GM12875 (cell line): ENCODE results near the gene SLC26A4.

ENCODE experiments used
- H3K4me3 ChIP-seq: one replicate; pipeline ENCODE4 v1.5.1; 2011; ENCODE audit warnings: low read depth, low read length, control low read depth
- CTCF ChIP-seq: IDR thresholded peaks from 2 replicates; pipeline ENCODE4 v1.5.1; 2011; ENCODE audit warnings: low read depth, mild to moderate bottlenecking, control low read depth, inconsistent platforms, low read length, moderate library complexity, borderline replicate concordance; ENCODE audit not compliant: insufficient read depth

SLC26A4 gene

GRCh38 chr7:107641676-107642075 is 19.0 kb upstream of the SLC26A4 start:
- no peak overlapping the region for H3K4me3 ChIP-seq
- TF ChIP-seq CTCF, result no peak

GRCh38 chr7:107642501-107642900 is 18.1 kb upstream of the SLC26A4 start:
- no peak overlapping the region for H3K4me3 ChIP-seq
- no peak for TF ChIP-seq CTCF

GRCh38 chr7:107643407-107643806 is 17.2 kb upstream of the SLC26A4 start:
- no peak for TF ChIP-seq CTCF
- H3K4me3 ChIP-seq, result no peak overlapping the region

GRCh38 chr7:107643938-107644308 is 16.7 kb upstream of the SLC26A4 start:
- TF ChIP-seq CTCF, result no peak
- H3K4me3 ChIP-seq, result no peak overlapping the region

GRCh38 chr7:107644309-107644974 is 16.2 kb upstream of the SLC26A4 start:
- H3K4me3 ChIP-seq, result no peak overlapping the region
- no peak for TF ChIP-seq CTCF

GRCh38 chr7:107652642-107653041 is 8.0 kb upstream of the SLC26A4 start:
- no peak overlapping the region for H3K4me3 ChIP-seq
- no peak for TF ChIP-seq CTCF

GRCh38 chr7:107658467-107658866 is 2.2 kb upstream of the SLC26A4 start:
- no peak overlapping the region for H3K4me3 ChIP-seq
- TF ChIP-seq CTCF, result no peak
